ENCODE results near the gene HS3ST4. TPM values are rescaled to one million over a fixed set of nuclear protein-coding genes. Genes with fewer than 3 reads are reported as not detected.

Gene HS3ST4
- total and polyA plus RNA-seq, 2 of the 8 experiments (the other 6 are each of a cell fraction or from before 2014, with no cell fraction given), result 1.9 to 3.3 TPM

- ChIA-PET CTCF (ENCODE audit: partially characterized antibody) (no interaction called here), POLR2A (ENCODE audit: partially characterized antibody) (no interaction called here)
- no peak overlapping the region; the same call in 1 of the 2 replicates for H2AK5ac ChIP-seq (ENCODE audit: low read depth, low read length)
- no peak overlapping the region for H3K9ac ChIP-seq (replicated peaks in 1 of 4; ENCODE audit: extremely low read depth in 1 of 4, low read depth in 3 of 4, low read length in 3 of 4)
- DNase-seq (ENCODE audit: low read depth in 1 of 2, low spot score in 2 of 2), result no peak
- H2BK120ac ChIP-seq (replicated peaks; ENCODE audit: low read depth, low read length), result no peak overlapping the region
- no peak for FAIRE-seq
- H2BK12ac ChIP-seq (ENCODE audit: low read depth, low read length), result no peak overlapping the region
- 86% methylated on average over 1 of the region's 1 CpG; no CpG with 5 or more reads in 1 of the 2 experiments for WGBS, 2 experiments (ENCODE audit: extremely low coverage in 1 of 2, insufficient coverage in 1 of 2, insufficient read length in 1 of 2, insufficient replicate concordance in 2 of 2, low coverage in 1 of 2, low lambda C conversion rate in 2 of 2, missing lambda C conversion rate in 1 of 2)
- H4K8ac ChIP-seq (ENCODE audit: extremely low read depth, insufficient read depth, low read length), result no peak overlapping the region; the same call in 1 of the 2 replicates
- H3K36me3 ChIP-seq (ENCODE audit: control insufficient read depth in 2 of 4, insufficient read depth in 4 of 4, low read length in 3 of 4), result no peaks in the 10 kb centered on the region
- H2AFZ ChIP-seq (ENCODE audit: low read length), result no peak overlapping the region
- H3K56ac ChIP-seq (replicated peaks; ENCODE audit: insufficient read length, low read depth, low read length), result no peak overlapping the region
- no peak overlapping the region for H2BK5ac ChIP-seq (ENCODE audit: low read depth, low read length)
- H3K23ac ChIP-seq (ENCODE audit: insufficient read length), result no peak overlapping the region
- H4K91ac ChIP-seq (replicated peaks; ENCODE audit: insufficient read length, low read length), result no peak overlapping the region
- H2BK15ac ChIP-seq (ENCODE audit: low read length), result no peak overlapping the region
- H3K18ac ChIP-seq (ENCODE audit: extremely low read depth, low read length), result no peak overlapping the region; the same call in 1 of the 2 replicates
- H3K4ac ChIP-seq (replicated peaks; ENCODE audit: insufficient read length, low read depth, low read length), result no peak overlapping the region
- H4K5ac ChIP-seq (ENCODE audit: insufficient read length, low read depth, low read length), result no peak overlapping the region
- no peaks in the 10 kb centered on the region; a peak in 1 of 7 replicates for H3K4me1 ChIP-seq (replicated peaks in 1 of 4; ENCODE audit: control insufficient read depth in 3 of 4, insufficient read depth in 4 of 4, low read length in 3 of 4)
- H3K79me1 ChIP-seq (ENCODE audit: low read depth, low read length), result no peaks in the 10 kb centered on the region
- H3K79me2 ChIP-seq (ENCODE audit: control insufficient read depth in 1 of 2, insufficient read depth in 2 of 2, low read length in 2 of 2), result no peaks in the 10 kb centered on the region
- H3K14ac ChIP-seq (ENCODE audit: insufficient read length), result no peak overlapping the region
- H3K27ac ChIP-seq (ENCODE audit: low read depth, low read length), result no peak overlapping the region
- no peaks in the 10 kb centered on the region for H3K23me2 ChIP-seq (ENCODE audit: low read depth, low read length)
- H3K27me3 ChIP-seq (replicated peaks in 1 of 4; ENCODE audit: control insufficient read depth in 3 of 4, extremely low read depth in 1 of 4, insufficient read depth in 3 of 4, low read length in 3 of 4), result no peaks in the 10 kb centered on the region
- no peak overlapping the region for H3K4me3 ChIP-seq (ENCODE audit: extremely low read depth in 1 of 4, insufficient read depth in 2 of 4, low read depth in 3 of 4, low read length in 4 of 4)
- H4K20me1 ChIP-seq (replicated peaks in 1 of 2; ENCODE audit: control insufficient read depth in 1 of 2, insufficient read depth in 2 of 2, low read length in 2 of 2), result no peaks in the 10 kb centered on the region
- H3K4me2 ChIP-seq (ENCODE audit: insufficient read depth in 1 of 2, low read depth in 2 of 2, low read length in 2 of 2), result no peak overlapping the region
- no peaks in the 10 kb centered on the region for H3K9me3 ChIP-seq (ENCODE audit: insufficient read depth in 2 of 2, low read depth in 1 of 2, low read length in 1 of 2)
- TF ChIP-seq TEAD4 (IDR thresholded peaks at IDR 0.05; ENCODE audit: low read depth, low read length) (no peak), TCF12 (IDR thresholded peaks at IDR 0.05; ENCODE audit: low read depth, low read length) (no peak), JUND (IDR thresholded peaks at IDR 0.05; ENCODE audit: low read length) (no peak), BCL11A (IDR thresholded peaks at IDR 0.05; ENCODE audit: low read depth in 2 of 2, low read length in 2 of 2) (no peak), CEBPB (IDR thresholded peaks at IDR 0.05; ENCODE audit: low read depth, low read length) (no peak), HDAC2 (IDR thresholded peaks at IDR 0.05; ENCODE audit: borderline replicate concordance in 1 of 2, low read depth in 2 of 2, low read length in 2 of 2) (no peak), RAD21 (IDR thresholded peaks at IDR 0.05 in 1 of 2, conservative IDR thresholded peaks at IDR 0.05 in 1 of 2; ENCODE audit: low read depth in 2 of 2, low read length in 2 of 2) (no peak), EGR1 (IDR thresholded peaks at IDR 0.05; ENCODE audit: borderline replicate concordance, low read depth, low read length) (no peak), GTF2F1 (IDR thresholded peaks at IDR 0.05; ENCODE audit: borderline replicate concordance, low read depth, low read length) (no peak)
- no peak overlapping the region for H2BK20ac ChIP-seq (ENCODE audit: low read length)
Measured at GRCh38 chr16:26155221-26155620, 463.5 kb downstream of the HS3ST4 start.
